ENCODE results near the gene LDB2.

The LDB2 gene

DNA sequence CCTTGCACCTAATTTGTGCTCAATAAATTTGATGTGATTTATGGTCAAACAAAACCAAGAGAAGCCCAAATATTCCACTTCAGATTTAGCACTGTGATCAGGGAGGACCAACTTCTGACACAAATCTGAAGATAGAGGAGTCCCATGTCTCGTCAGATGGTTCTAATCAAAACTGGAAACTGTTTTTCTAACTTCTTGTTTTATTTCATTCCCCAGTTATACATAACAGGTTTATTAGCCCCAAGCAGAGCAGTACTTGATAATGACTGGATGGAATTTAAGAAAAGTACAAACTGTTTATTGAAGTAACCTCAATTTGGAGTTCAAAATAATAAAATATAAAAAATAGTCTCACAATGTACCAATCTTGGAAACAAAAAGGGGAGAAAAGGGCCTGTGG, 310.3 kb downstream of the LDB2 start:
- Histone ChIP-seq H3K9ac (ENCODE audit: insufficient read length) (no peak overlapping the region), H3K9me3 (ENCODE audit: low read depth, low read length) (no peaks in the 10 kb centered on the region), H3K27ac (peak overlapping the region; percentile 50; the same call in 1 of the 2 replicates), H3K36me3 (ENCODE audit: insufficient read depth, low read length) (peaks cover 6% of the 10 kb centered on the region; the same call in 1 of the 2 replicates), H3K4me3 (no peak overlapping the region)
- TF ChIP-seq POLR2AphosphoS5 (IDR thresholded peaks at IDR 0.05; ENCODE audit: borderline replicate concordance, low read depth, low read length) (no peak), EZH2 (IDR thresholded peaks at IDR 0.05) (no peak), FOXP2 (optimal IDR thresholded peaks at IDR 0.05; ENCODE audit: control extremely low read depth, extremely low read length, insufficient read depth) (no peak)
- no peak for DNase-seq (ENCODE audit: low read depth, low spot score)

DNA sequence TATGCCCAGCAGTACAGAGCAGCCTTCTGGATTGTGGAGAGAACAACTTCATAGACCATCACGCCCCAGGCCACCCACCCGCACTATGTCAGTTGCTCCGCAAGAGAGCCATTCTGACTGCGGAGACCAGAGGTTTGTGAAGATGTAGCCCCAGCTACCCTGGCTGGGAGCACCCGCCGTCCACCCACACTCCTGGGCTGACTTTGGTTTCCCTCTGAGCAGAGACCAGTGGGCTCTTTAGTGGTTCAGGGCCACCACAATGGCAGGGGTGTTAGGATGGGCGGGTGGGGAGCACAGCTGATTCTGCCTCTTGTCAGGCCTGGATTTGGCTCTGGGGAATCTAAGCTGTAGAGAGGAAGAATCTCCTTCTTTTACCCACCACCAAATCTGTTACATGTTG, 313.4 kb downstream of the LDB2 start:
- Histone ChIP-seq H3K9me3 (ENCODE audit: low read depth, low read length) (no peaks in the 10 kb centered on the region), H3K36me3 (ENCODE audit: insufficient read depth, low read length) (peaks cover 6% of the 10 kb centered on the region; the same call in 1 of the 2 replicates), H3K9ac (ENCODE audit: insufficient read length) (no peak overlapping the region), H3K27ac (no peak overlapping the region), H3K4me3 (no peak overlapping the region)
- TF ChIP-seq FOXP2 (optimal IDR thresholded peaks at IDR 0.05; ENCODE audit: control extremely low read depth, extremely low read length, insufficient read depth) = no peak
- TF ChIP-seq POLR2AphosphoS5 (IDR thresholded peaks at IDR 0.05; ENCODE audit: borderline replicate concordance, low read depth, low read length) = no peak
- no peak for TF ChIP-seq EZH2 (IDR thresholded peaks at IDR 0.05)
- DNase-seq (ENCODE audit: low read depth, low spot score) = no peak

DNA sequence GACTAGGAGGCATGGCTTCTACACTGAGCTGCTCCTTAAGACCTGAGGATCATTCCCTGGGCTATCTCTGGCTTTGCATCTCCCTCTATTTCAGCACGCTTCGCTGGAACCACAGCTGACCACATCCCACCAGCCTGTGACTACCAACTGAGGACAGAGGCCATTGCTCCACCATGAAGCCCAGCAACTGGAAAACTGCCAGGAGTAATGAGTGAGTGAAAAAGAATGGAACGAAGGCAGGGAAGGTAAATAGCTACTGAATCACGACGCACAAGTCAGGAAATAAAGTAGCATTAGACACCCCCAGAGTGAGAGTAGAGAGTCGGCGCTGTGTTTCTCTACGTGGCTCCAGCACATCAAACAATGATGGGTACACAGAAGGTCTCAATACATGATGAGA, 314.7 kb downstream of the LDB2 start:
- Histone ChIP-seq H3K9me3 (ENCODE audit: low read depth, low read length) (no peaks in the 10 kb centered on the region), H3K4me3 (no peak overlapping the region), H3K27ac (no peak overlapping the region), H3K36me3 (ENCODE audit: insufficient read depth, low read length) (peaks cover 6% of the 10 kb centered on the region; the same call in 1 of the 2 replicates), H3K9ac (ENCODE audit: insufficient read length) (no peak overlapping the region)
- no peak for TF ChIP-seq FOXP2 (optimal IDR thresholded peaks at IDR 0.05; ENCODE audit: control extremely low read depth, extremely low read length, insufficient read depth)
- TF ChIP-seq POLR2AphosphoS5 (IDR thresholded peaks at IDR 0.05; ENCODE audit: borderline replicate concordance, low read depth, low read length) = no peak
- no peak for TF ChIP-seq EZH2 (IDR thresholded peaks at IDR 0.05)
- DNase-seq (ENCODE audit: low read depth, low spot score) = no peak

DNA sequence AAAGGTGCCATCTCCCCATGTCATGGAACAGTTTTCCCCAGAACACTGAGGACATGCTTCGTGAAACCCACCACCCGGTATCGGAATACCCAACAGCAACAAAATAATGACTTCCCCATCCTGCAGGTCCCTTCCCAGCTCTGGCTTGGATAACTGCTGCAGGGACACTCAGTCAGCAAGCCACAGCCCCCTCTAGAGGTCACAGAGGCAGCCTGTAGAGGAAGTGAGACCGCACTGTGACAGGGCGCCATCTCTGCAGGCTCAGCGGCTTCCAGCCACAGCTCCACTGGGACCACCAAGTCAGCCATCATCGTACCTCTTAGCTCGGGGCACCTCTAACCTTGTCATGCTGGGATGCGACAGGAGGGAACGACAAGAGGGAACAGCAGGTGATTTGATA, 315.9 kb downstream of the LDB2 start:
- H3K27ac ChIP-seq = no peak overlapping the region
- no peaks in the 10 kb centered on the region for H3K9me3 ChIP-seq (ENCODE audit: low read depth, low read length)
- DNase-seq (ENCODE audit: low read depth, low spot score) = no peak
- TF ChIP-seq FOXP2 (optimal IDR thresholded peaks at IDR 0.05; ENCODE audit: control extremely low read depth, extremely low read length, insufficient read depth) (no peak), POLR2AphosphoS5 (IDR thresholded peaks at IDR 0.05; ENCODE audit: borderline replicate concordance, low read depth, low read length) (no peak), EZH2 (IDR thresholded peaks at IDR 0.05) (no peak)
- H3K36me3 ChIP-seq (ENCODE audit: insufficient read depth, low read length) = peaks cover 6% of the 10 kb centered on the region; the same call in 1 of the 2 replicates
- no peak overlapping the region for H3K9ac ChIP-seq (ENCODE audit: insufficient read length)
- H3K4me3 ChIP-seq = no peak overlapping the region

DNA sequence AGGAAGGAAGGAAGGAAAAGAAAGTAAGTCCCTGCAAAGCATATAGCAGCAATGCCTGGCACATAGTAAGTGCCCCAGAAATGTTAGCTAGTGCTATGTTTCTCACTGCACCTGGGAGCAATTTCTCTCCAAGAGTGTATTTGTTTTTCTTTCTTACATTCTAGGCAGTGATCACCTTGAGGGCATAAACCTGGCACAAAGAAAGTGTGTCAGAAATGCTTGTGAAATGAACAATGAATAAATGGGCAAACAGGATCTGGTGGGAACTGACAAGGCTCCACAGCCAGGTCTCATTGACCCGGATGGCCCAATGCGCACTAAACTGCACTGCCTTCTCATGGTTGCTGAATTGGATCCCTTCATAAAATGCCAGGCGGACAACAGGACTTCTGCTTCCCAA, 316.4 kb downstream of the LDB2 start:
- no peak for DNase-seq (ENCODE audit: low read depth, low spot score)
- Histone ChIP-seq H3K27ac (no peak overlapping the region), H3K9me3 (ENCODE audit: low read depth, low read length) (no peaks in the 10 kb centered on the region), H3K4me3 (no peak overlapping the region), H3K9ac (ENCODE audit: insufficient read length) (no peak overlapping the region), H3K36me3 (ENCODE audit: insufficient read depth, low read length) (peaks cover 3% of the 10 kb centered on the region; the same call in 1 of the 2 replicates)
- TF ChIP-seq FOXP2 (optimal IDR thresholded peaks at IDR 0.05; ENCODE audit: control extremely low read depth, extremely low read length, insufficient read depth) = no peak

DNA sequence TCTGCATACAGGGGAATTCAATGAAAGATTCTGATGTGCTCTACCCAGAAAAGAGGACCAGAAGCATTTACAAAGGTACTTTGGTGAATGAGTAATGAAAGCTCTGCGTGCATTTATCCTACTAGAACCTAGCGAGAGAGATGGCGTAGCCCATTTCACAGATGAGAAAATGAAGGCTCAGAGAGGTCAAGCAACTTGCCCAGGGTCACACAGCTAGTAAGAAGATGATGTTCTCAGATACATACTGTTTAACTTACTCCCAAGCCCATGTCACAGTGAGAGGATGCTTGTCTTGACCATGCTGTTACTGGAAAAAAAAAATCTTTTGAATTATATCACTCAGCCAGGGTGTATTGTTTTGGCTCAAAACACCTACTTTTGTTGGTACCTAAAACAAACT, 317.3 kb downstream of the LDB2 start:
- Histone ChIP-seq H3K4me3 (no peak overlapping the region), H3K36me3 (ENCODE audit: insufficient read depth, low read length) (no peaks in the 10 kb centered on the region; the same call in 1 of the 2 replicates), H3K9ac (ENCODE audit: insufficient read length) (no peak overlapping the region), H3K9me3 (ENCODE audit: low read depth, low read length) (no peaks in the 10 kb centered on the region), H3K27ac (no peak overlapping the region)
- TF ChIP-seq POLR2AphosphoS5 (IDR thresholded peaks at IDR 0.05; ENCODE audit: borderline replicate concordance, low read depth, low read length) = no peak
- no peak for TF ChIP-seq FOXP2 (optimal IDR thresholded peaks at IDR 0.05; ENCODE audit: control extremely low read depth, extremely low read length, insufficient read depth)
- no peak for TF ChIP-seq EZH2 (IDR thresholded peaks at IDR 0.05)
- DNase-seq (ENCODE audit: low read depth, low spot score) = no peak

DNA sequence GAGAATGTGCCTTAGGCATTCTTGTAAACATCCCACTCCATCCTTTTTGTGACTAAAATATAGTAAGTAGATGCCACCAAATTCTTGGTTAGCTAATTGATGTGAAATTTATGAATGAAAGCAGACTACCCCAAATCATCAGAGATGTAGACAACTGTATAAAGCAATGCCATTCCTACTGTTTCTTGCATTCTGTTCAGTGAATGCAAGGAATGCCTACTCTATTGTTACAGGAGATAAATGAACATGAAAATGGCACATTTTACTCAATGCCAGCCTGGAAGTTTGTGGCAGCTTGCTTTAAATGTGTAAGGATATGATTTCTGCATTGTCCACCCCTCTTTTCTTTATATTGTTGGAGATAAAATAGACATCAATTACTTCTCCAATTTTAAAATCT, 317.9 kb downstream of the LDB2 start:
- Histone ChIP-seq H3K9me3 (ENCODE audit: low read depth, low read length) (no peaks in the 10 kb centered on the region), H3K9ac (ENCODE audit: insufficient read length) (no peak overlapping the region), H3K27ac (no peak overlapping the region), H3K36me3 (ENCODE audit: insufficient read depth, low read length) (no peaks in the 10 kb centered on the region; the same call in 1 of the 2 replicates), H3K4me3 (no peak overlapping the region)
- DNase-seq (ENCODE audit: low read depth, low spot score) = no peak
- no peak for TF ChIP-seq FOXP2 (optimal IDR thresholded peaks at IDR 0.05; ENCODE audit: control extremely low read depth, extremely low read length, insufficient read depth)
- TF ChIP-seq EZH2 (IDR thresholded peaks at IDR 0.05) = no peak
- TF ChIP-seq POLR2AphosphoS5 (IDR thresholded peaks at IDR 0.05; ENCODE audit: borderline replicate concordance, low read depth, low read length) = no peak

DNA sequence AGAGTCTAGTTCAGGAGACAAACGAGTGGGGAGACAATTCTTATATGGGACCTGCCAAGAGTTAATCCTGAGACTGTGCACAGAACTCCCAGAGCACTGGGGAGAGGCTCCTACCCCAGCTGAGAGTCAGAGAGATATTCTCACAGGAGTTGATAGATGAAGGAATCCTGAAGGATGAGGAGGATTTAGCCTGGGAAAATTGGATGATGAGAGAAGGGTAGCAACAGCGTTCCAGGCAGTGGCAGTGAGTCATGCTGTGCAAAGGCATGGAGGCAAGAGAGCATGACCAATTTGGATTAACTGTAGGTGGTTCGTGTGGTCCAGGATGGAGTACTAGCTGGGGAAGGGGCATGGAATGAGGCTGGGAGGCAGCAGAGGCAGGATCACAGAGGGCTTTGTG, 318.6 kb downstream of the LDB2 start:
- H3K27ac ChIP-seq = no peak overlapping the region
- no peaks in the 10 kb centered on the region; the same call in 1 of the 2 replicates for H3K36me3 ChIP-seq (ENCODE audit: insufficient read depth, low read length)
- H3K9ac ChIP-seq (ENCODE audit: insufficient read length) = no peak overlapping the region
- DNase-seq (ENCODE audit: low read depth, low spot score) = no peak
- no peaks in the 10 kb centered on the region for H3K9me3 ChIP-seq (ENCODE audit: low read depth, low read length)
- no peak overlapping the region for H3K4me3 ChIP-seq
- TF ChIP-seq EZH2 (IDR thresholded peaks at IDR 0.05) (no peak), FOXP2 (optimal IDR thresholded peaks at IDR 0.05; ENCODE audit: control extremely low read depth, extremely low read length, insufficient read depth) (no peak), POLR2AphosphoS5 (IDR thresholded peaks at IDR 0.05; ENCODE audit: borderline replicate concordance, low read depth, low read length) (no peak)

DNA sequence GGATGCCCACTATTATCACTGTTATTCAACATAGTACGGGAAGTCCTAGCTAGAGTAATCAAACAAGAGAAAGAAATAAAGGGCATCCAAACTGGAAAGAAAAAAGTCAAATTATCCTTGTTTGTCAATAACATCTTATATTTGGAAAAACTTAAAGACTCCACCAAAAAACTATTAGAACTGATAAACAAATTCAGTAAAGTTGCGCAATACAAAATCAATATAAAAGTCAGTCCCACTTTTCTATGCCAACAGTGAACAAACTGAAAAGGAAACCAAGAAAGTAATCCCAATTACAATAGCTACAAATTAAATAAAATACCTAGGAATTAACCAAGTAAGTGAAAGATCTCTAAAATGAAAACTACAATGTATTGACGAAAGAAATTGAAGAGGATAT, 321.3 kb downstream of the LDB2 start:
- Histone ChIP-seq H3K9ac (ENCODE audit: insufficient read length) (no peak overlapping the region), H3K4me3 (no peak overlapping the region), H3K36me3 (ENCODE audit: insufficient read depth, low read length) (no peaks in the 10 kb centered on the region; the same call in 1 of the 2 replicates), H3K9me3 (ENCODE audit: low read depth, low read length) (no peaks in the 10 kb centered on the region), H3K27ac (no peak overlapping the region)
- no peak for TF ChIP-seq POLR2AphosphoS5 (IDR thresholded peaks at IDR 0.05; ENCODE audit: borderline replicate concordance, low read depth, low read length)
- no peak for TF ChIP-seq EZH2 (IDR thresholded peaks at IDR 0.05)
- no peak for TF ChIP-seq FOXP2 (optimal IDR thresholded peaks at IDR 0.05; ENCODE audit: control extremely low read depth, extremely low read length, insufficient read depth)
- DNase-seq (ENCODE audit: low read depth, low spot score) = no peak
